Urinary bladder (tissue), 4 donors: ENCODE data around the gene RDH5. TPM values are rescaled to one million over a fixed set of nuclear protein-coding genes. Genes with fewer than 3 reads are reported as not detected.
"Not testable (repeated sequence)": the region's sequence is repeated elsewhere in the genome, so short reads cannot be mapped to it uniquely, and the experiment has no call there.

Experiments
- DNase-seq: peaks from one replicate; pipeline ENCODE4 v3.0.0-alpha.2; 2015; ENCODE audit errors: extremely low spot score
- H3K27ac ChIP-seq: one replicate; pipeline ENCODE4 v1.5.1; 2013; ENCODE audit warnings: low read depth, mild to moderate bottlenecking, moderate library complexity
- H3K36me3 ChIP-seq: one replicate; pipeline ENCODE4 v1.6.1; 2013; ENCODE audit warnings: mild to moderate bottlenecking, moderate library complexity; ENCODE audit not compliant: insufficient read depth
- H3K4me1 ChIP-seq: one replicate; pipeline ENCODE4 v1.6.1; 2013; ENCODE audit warnings: mild to moderate bottlenecking, moderate library complexity; ENCODE audit not compliant: insufficient read depth
- H3K4me3 ChIP-seq: one replicate; pipeline ENCODE4 v1.5.1; 2013; ENCODE audit warnings: low read depth, low read length
- WGBS: extraction: QIAGEN DNeasy Blood & Tissue Kit; methylation state at CpG from one replicate; pipeline ENCODE4 v1.1.7; 2013; 5-methylcytosine and 5-hydroxymethylcytosine counted together
- polyA plus RNA-seq: library from polyadenylated mRNA; stranded (reverse); fragments of 200-250 nt; gene quantifications from one replicate; pipeline ENCODE4 v1.2.3, GENCODE V29; 2013
- small RNA-seq: library from RNA; depleted of rRNA; stranded (forward); fragments of <200 nt; gene quantifications from one replicate; pipeline ENCODE3, GENCODE V24; 2014
- total RNA-seq: library from RNA; depleted of rRNA; stranded (reverse); fragments of >200 nt; gene quantifications from one replicate; pipeline ENCODE4 v1.2.3, GENCODE V29; 2014
- donor health status: healthy with polysubstance abuse.
- donor health status: healthy.

Gene RDH5
- total and polyA plus RNA-seq, 2 donors, result 8.1 to 8.7 TPM

DNA sequence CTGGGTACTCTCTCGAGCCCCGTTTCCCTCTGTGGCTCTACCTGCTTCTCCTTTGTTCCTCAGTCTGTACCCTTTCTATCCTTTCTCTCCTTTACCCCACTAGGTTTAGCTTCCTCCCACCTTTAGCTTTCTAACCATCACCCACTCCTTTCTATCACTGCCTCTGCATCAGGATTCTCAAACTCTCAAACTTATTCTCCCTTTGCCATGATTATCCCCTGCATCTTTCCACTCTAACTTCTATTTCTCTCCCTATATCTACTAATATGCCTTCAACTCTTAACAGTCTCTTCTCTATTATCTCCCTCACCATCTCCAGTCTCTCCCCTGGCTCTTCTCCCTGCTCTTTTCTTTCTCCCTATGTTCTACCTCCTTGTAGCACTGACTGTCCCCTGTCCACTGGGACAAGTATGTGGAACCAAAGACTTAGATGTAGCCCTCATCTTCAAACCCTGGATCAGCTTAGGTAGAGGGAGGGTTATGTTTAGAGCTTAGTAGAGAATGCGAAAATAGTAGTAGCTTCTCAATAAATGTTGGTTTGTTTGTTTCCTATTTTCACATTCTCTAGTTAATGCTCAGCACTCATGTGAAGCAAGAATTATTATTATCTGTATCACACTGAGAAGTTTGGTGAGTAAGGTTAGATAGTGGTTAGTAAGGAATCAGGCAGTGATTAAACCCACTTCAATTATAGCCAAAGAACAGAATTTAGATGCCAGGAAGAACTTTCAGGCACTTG lies 26.1 kb downstream of the RDH5 start:
- Histone ChIP-seq H3K27ac (no peak overlapping the region), H3K4me1 (no peaks in the 10 kb centered on the region), H3K4me3 (no peak overlapping the region), H3K36me3 (no peaks in the 10 kb centered on the region)
- DNase-seq, result no peak
- 44% methylated on average over 3 of the region's 3 CpGs for WGBS

GRCh38 chr12:55746913-55747231 lies 26.7 kb downstream of the RDH5 start:
- Histone ChIP-seq H3K4me3 (no peak overlapping the region), H3K36me3 (no peaks in the 10 kb centered on the region), H3K27ac (no peak overlapping the region), H3K4me1 (no peaks in the 10 kb centered on the region)
- DNase-seq, result no peak

- no peak for DNase-seq
- Histone ChIP-seq H3K4me3 (no peak overlapping the region), H3K27ac (no peak overlapping the region), H3K36me3 (no peaks in the 10 kb centered on the region), H3K4me1 (no peaks in the 10 kb centered on the region)
- 92% methylated on average over 18 of the region's 18 CpGs for WGBS
Measured at GRCh38 chr12:55748230-55748993, 28.2 kb downstream of the RDH5 start.

GRCh38 chr12:55755246-55755645 lies 35.1 kb downstream of the RDH5 start:
- Histone ChIP-seq H3K4me3 (no peak overlapping the region), H3K36me3 (peaks cover 3% of the 10 kb centered on the region), H3K27ac (no peak overlapping the region), H3K4me1 (no peaks in the 10 kb centered on the region)
- no peak for DNase-seq
- 45% methylated on average over 2 of the region's 2 CpGs for WGBS

DNA sequence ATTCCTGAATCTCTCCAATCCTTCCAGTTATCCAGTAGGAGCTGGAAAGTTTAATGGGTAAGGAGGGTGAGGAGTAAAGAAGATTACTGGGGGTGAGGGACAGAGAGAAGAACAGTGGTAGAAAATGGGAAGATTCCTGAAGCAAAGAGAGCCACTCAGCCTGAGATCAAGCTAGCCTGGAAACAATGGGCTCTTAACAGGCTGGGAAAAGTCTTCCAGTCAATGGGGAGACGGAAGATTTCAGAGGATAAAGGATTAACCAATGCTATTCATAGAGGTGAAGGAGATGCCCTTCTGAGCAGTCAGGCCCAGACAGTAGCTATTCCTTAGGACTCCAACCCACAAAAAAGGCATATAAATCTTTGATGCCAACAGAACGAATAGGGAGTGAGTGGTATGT lies 37.5 kb downstream of the RDH5 start:
- H3K27ac ChIP-seq, result no peak overlapping the region
- H3K36me3 ChIP-seq, result peaks cover 3% of the 10 kb centered on the region
- no peaks in the 10 kb centered on the region for H3K4me1 ChIP-seq
- WGBS, result 61% methylated on average over 2 of the region's 2 CpGs
- DNase-seq, result no peak
- H3K4me3 ChIP-seq, result no peak overlapping the region

DNA sequence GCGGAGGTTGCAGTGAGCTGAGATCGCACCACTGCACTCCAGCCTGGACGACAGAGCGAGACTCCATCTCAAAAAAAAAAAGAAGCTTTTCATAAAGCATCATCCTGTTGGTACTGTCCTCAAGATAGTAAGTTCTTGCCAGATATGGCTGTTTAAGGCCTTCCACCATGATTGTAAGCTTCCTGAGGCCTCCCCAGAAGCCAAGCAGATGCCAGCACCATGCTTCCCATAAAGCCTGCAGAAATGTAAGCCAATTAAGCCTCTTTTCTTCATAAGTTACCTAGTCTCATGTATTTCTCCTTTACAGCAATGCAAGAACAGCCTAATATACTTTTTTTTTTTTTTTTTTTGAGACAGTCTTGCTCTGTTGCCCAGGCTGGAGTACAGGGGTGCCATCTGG lies 38.4 kb downstream of the RDH5 start:
- H3K4me3 ChIP-seq, H3K36me3 ChIP-seq, DNase-seq, H3K4me1 ChIP-seq, H3K27ac ChIP-seq: not testable (repeated sequence)
- WGBS, result 98% methylated on average over 4 of the region's 4 CpGs

DNA sequence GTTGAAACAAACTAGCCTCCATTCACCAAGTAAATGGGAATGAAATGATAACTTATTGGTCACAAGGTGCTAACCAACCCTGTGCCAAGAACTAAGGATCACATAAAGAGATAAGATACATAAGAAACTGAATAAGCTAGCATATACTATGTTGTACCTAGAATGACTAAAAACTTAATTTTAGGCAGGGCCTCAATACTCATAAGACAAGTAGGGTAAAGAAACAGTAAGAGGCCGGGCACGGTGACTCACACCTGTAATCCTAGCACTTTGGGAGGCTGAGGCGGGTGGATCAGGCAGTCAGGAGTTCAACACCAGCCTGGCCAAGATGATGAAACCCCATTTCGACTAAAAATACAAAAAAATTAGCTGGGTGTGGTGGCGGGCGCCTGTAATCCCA lies 40.5 kb downstream of the RDH5 start:
- H3K27ac ChIP-seq, result no peak overlapping the region
- peaks cover 5% of the 10 kb centered on the region for H3K36me3 ChIP-seq
- no peak overlapping the region for H3K4me3 ChIP-seq
- no peak for DNase-seq
- WGBS, result 94% methylated on average over 6 of the region's 6 CpGs
- H3K4me1 ChIP-seq, result no peaks in the 10 kb centered on the region

DNA sequence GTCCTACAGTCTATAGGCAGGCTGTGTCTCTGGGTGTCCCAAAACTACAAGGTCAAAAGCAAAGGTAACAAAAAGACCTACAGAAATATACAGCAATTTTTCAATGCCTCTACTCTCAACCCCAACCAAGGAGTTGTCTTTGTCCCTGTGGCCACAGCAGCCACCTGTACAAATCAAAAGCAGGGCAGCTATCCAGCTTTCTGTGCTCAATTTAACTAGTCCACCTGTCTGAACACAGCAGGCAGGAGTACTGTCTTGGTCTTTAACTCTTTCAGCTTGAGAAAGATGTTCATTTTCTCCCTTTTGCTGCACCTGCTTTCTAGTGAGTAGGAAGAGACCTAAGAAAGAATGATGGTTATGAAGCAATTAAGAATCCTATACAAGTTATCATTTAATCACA lies 42.5 kb downstream of the RDH5 start:
- Histone ChIP-seq H3K4me3 (no peak overlapping the region), H3K36me3 (peaks cover 2% of the 10 kb centered on the region), H3K27ac (no peak overlapping the region), H3K4me1 (no peaks in the 10 kb centered on the region)
- no peak for DNase-seq

DNA sequence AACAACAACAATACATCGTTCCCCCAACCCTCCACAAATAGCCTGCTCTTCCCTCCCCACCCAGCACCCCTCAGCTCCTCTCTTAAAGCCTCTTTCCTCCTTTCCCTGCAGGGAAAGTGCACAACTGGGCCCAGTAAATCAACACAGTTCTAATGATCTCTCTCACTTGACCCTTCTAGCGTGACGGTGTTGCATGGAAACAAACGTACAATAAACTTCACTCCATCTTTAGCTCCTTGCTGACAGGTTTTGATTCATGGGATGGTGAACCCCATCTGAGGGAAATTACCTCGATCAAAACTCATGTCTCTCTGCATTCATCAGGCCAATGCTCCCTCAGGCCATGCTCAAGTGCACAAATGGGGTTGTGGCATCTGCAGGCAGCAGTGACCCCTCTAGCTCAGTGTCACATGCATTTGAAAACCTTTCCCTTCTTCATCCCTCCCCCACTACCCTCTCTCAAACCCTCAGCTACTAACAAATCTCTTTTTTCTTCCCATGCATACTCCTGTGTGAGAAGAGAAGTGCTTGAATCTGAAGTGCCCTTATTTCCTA lies 45.6 kb downstream of the RDH5 start:
- peaks cover 6% of the 10 kb centered on the region for H3K36me3 ChIP-seq
- no peak for DNase-seq
- no peaks in the 10 kb centered on the region for H3K4me1 ChIP-seq
- WGBS, result 75% methylated on average over 5 of the region's 5 CpGs
- H3K27ac ChIP-seq, result no peak overlapping the region
- no peak overlapping the region for H3K4me3 ChIP-seq

DNA sequence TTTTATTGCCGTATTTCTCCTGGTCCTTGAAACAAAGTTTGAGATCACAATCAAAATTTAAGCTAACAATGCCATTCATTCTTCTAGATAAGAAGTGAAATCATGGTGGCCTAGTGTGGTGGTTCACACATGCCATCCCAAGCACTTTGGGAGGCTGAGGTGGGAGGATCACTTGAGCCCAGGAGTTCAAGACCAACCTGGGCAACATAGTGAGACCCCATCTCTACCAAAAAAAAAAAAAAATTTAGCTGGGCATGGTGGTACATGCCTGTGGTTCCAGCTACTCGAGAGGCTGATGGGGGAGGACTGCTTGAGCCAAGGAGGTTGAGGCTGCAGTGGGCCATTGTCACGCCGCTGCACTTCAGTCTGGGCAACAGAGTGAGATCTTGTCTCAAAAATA lies 47.0 kb downstream of the RDH5 start:
- WGBS, result 93% methylated on average over 4 of the region's 4 CpGs
- no peaks in the 10 kb centered on the region for H3K4me1 ChIP-seq
- no peak for DNase-seq
- H3K4me3 ChIP-seq, result no peak overlapping the region
- no peak overlapping the region for H3K27ac ChIP-seq
- peaks cover 6% of the 10 kb centered on the region for H3K36me3 ChIP-seq

DNA sequence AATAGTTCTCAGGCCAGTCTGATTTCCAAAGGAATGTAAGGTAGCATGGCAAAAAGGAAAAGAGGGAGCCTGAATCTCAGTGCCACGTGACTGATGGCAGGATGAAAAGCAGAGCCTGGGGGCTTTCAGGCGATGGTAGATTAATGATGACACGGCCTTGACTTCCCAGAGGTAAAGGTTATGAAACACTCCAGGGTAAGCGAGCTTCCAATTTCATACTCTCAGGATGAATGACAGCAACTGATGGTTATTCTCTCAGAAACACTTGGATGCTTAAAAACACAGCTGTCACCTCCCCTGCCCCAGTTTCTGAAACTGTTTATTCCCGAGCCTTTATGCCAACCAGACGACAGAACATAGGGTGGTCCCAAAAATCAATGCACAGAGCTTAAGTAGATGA lies 51.5 kb downstream of the RDH5 start:
- Histone ChIP-seq H3K27ac (no peak overlapping the region), H3K36me3 (peaks cover 4% of the 10 kb centered on the region), H3K4me3 (no peak overlapping the region), H3K4me1 (no peaks in the 10 kb centered on the region)
- DNase-seq, result no peak
- 64% methylated on average over 6 of the region's 6 CpGs for WGBS

Small RNAs within 50 kb of the gene (small RNA-seq; reads per million reads assigned to genes)
- gene AC009779.1, result not detected
- gene RF00017, result not detected

Other genes starting within 250 kb of the RDH5 start
- not detected for gene OR6C68, start 228.0 kb upstream of the RDH5 start, total RNA-seq
- not detected for gene OR6C68, start 228.0 kb upstream of the RDH5 start, polyA plus RNA-seq
- gene OR6C4, start 170.8 kb upstream of the RDH5 start, total RNA-seq, result not detected
- gene OR6C4, start 170.8 kb upstream of the RDH5 start, polyA plus RNA-seq, result not detected
- gene OR2AP1, start 147.9 kb upstream of the RDH5 start, total RNA-seq, result not detected
- not detected for gene OR2AP1, start 147.9 kb upstream of the RDH5 start, polyA plus RNA-seq
- not detected for gene OR10P1, start 83.5 kb upstream of the RDH5 start, total RNA-seq
- not detected for gene OR10P1, start 83.5 kb upstream of the RDH5 start, polyA plus RNA-seq
- gene ITGA7, start 12.5 kb upstream of the RDH5 start, total RNA-seq, result 36.0 TPM
- 87.5 TPM for gene ITGA7, start 12.5 kb upstream of the RDH5 start, polyA plus RNA-seq
- 48.4 TPM for gene BLOC1S1, start 4.3 kb upstream of the RDH5 start, total RNA-seq
- 237 TPM for gene BLOC1S1, start 4.3 kb upstream of the RDH5 start, polyA plus RNA-seq
- gene CD63, start 8.6 kb downstream of the RDH5 start, total RNA-seq, result 682 TPM
- gene CD63, start 8.6 kb downstream of the RDH5 start, polyA plus RNA-seq, result 1,016 TPM
- gene GDF11, start 22.7 kb downstream of the RDH5 start, total RNA-seq, result 5.6 TPM
- 11.0 TPM for gene GDF11, start 22.7 kb downstream of the RDH5 start, polyA plus RNA-seq
- gene SARNP, start 97.3 kb downstream of the RDH5 start, total RNA-seq, result 86.2 TPM
- 76.0 TPM for gene SARNP, start 97.3 kb downstream of the RDH5 start, polyA plus RNA-seq
- 8.4 TPM for gene ORMDL2, start 97.6 kb downstream of the RDH5 start, total RNA-seq
- 37.3 TPM for gene ORMDL2, start 97.6 kb downstream of the RDH5 start, polyA plus RNA-seq
- gene DNAJC14, start 109.2 kb downstream of the RDH5 start, total RNA-seq, result 24.6 TPM
- gene DNAJC14, start 109.2 kb downstream of the RDH5 start, polyA plus RNA-seq, result 26.2 TPM
- 4.3 TPM for gene MMP19, start 122.5 kb downstream of the RDH5 start, total RNA-seq
- 21.8 TPM for gene MMP19, start 122.5 kb downstream of the RDH5 start, polyA plus RNA-seq
- gene PYM1, start 207.5 kb downstream of the RDH5 start, total RNA-seq, result 20.1 TPM
- 31.1 TPM for gene PYM1, start 207.5 kb downstream of the RDH5 start, polyA plus RNA-seq
- 33.6 TPM for gene DGKA, start 210.8 kb downstream of the RDH5 start, total RNA-seq
- gene DGKA, start 210.8 kb downstream of the RDH5 start, polyA plus RNA-seq, result 31.7 TPM
- 1.5 TPM for gene PMEL, start 245.6 kb downstream of the RDH5 start, total RNA-seq
- 0.89 TPM for gene PMEL, start 245.6 kb downstream of the RDH5 start, polyA plus RNA-seq
- gene CDK2, start 246.4 kb downstream of the RDH5 start, total RNA-seq, result 32.3 TPM
- gene CDK2, start 246.4 kb downstream of the RDH5 start, polyA plus RNA-seq, result 33.6 TPM